Endothelial cell of umbilical vein (primary cell): ENCODE data around the gene IFI6. TPM values are rescaled to one million over a fixed set of nuclear protein-coding genes. Genes with fewer than 3 reads are reported as not detected.
"Not testable (repeated sequence)": the region's sequence is repeated elsewhere in the genome, so short reads cannot be mapped to it uniquely, and the experiment has no call there.

ENCODE experiments used
- BruUV-seq: library from RNA; stranded (reverse); fragments of 400-500 nt; replicated peaks from 2 replicates; lab custom pipeline; 2021; lab: Mats Ljungman, UMichigan
- CTCF ChIA-PET: fragments of 300-600, 350-600 bp; sonication (Branson Sonifier 250); formaldehyde crosslinking; loops from one replicate; lab custom pipeline; 2021; ENCODE audit warnings: antibody characterized with exemption, inconsistent platforms; lab: Charles Lee
- POLR2A ChIA-PET: fragments of 300-600, 350-600 bp; sonication (Branson Sonifier 250); formaldehyde crosslinking; loops from one replicate; lab custom pipeline; 2021; ENCODE audit warnings: antibody characterized with exemption, inconsistent platforms; lab: Charles Lee
- DNase-seq: peaks from one replicate; pipeline ENCODE4 v3.0.0-alpha.2; 2011; ENCODE audit warnings: low read depth, low spot score
- FAIRE-seq: peaks from 2 replicates; lab custom pipeline; 2011; peaks lifted over from hg19 to GRCh38; lab: Jason Lieb, UNC
- H2AFZ ChIP-seq: 2 replicates; pipeline ENCODE4 v1.6.0; 2012; ENCODE audit warnings: low read depth, low read length, control low read depth, inconsistent platforms
- H3K27ac ChIP-seq: 2 replicates; pipeline ENCODE4 v1.5.1; 2011; ENCODE audit warnings: low read depth, mild to moderate bottlenecking, control low read depth, low read length, moderate library complexity; ENCODE audit not compliant: insufficient read depth
- H3K27me3 ChIP-seq, 2 experiments: 2 replicates each; pipeline versions ENCODE4 v1.6.0 to v1.6.1; 2011; ENCODE audit warnings: low read length in 2 of 2, mixed read lengths in 1 of 2; ENCODE audit not compliant: control insufficient read depth in 2 of 2, insufficient read depth in 2 of 2
- H3K36me3 ChIP-seq, 2 experiments: 2 replicates in 1 of 2; 3 replicates in 1 of 2; pipeline ENCODE4 v1.5.1; 2011; ENCODE audit warnings: low read length in 2 of 2, mild to moderate bottlenecking in 1 of 2, moderate library complexity in 1 of 2; ENCODE audit not compliant: control insufficient read depth in 2 of 2, insufficient read depth in 2 of 2; ENCODE audit errors: extremely low read depth in 1 of 2
- H3K4me1 ChIP-seq: 3 replicates; pipeline ENCODE4 v1.5.1; 2011; ENCODE audit warnings: mild to moderate bottlenecking, low read length; ENCODE audit not compliant: control insufficient read depth, insufficient read depth; ENCODE audit errors: extremely low read depth
- H3K4me2 ChIP-seq: 2 replicates; pipeline ENCODE4 v1.6.1; 2011; ENCODE audit warnings: low read length, control low read depth, mixed read lengths; ENCODE audit not compliant: insufficient read depth
- H3K4me3 ChIP-seq, 3 experiments: fragments of 200-600 bp in 1 of 3; sonication (generic), shearing (Covaris generic) in 1 of 3; replicated peaks in 1 of 3; 2 replicates each; pipeline ENCODE4 v1.5.1; 2011 to 2016; ENCODE audit warnings: control low read depth in 3 of 3, low read length in 3 of 3, mild to moderate bottlenecking in 2 of 3, inconsistent platforms in 1 of 3, low read depth in 1 of 3, moderate library complexity in 1 of 3; ENCODE audit not compliant: insufficient read depth in 1 of 3
- H3K79me2 ChIP-seq: 2 replicates; pipeline ENCODE4 v1.6.0; 2012; ENCODE audit warnings: low read length, inconsistent platforms; ENCODE audit not compliant: control insufficient read depth, insufficient read depth
- H3K9ac ChIP-seq: replicated peaks from 2 replicates; pipeline ENCODE3; 2011; ENCODE audit warnings: low read length, control low read depth; ENCODE audit not compliant: insufficient read depth; ENCODE audit errors: extremely low read depth
- H3K9me1 ChIP-seq: replicated peaks from 3 replicates; pipeline ENCODE4 v1.6.0; 2011; ENCODE audit warnings: mild to moderate bottlenecking, low read length; ENCODE audit not compliant: control insufficient read depth, insufficient read depth; ENCODE audit errors: extremely low read depth
- H3K9me3 ChIP-seq: replicated peaks from 2 replicates; pipeline ENCODE4 v1.5.1; 2012; ENCODE audit warnings: low read length, inconsistent platforms; ENCODE audit not compliant: control insufficient read depth, insufficient read depth
- H4K20me1 ChIP-seq: replicated peaks from 2 replicates; pipeline ENCODE3; 2011; ENCODE audit warnings: mild to moderate bottlenecking, low read length; ENCODE audit not compliant: control insufficient read depth, insufficient read depth; ENCODE audit errors: extremely low read depth
- EZH2 ChIP-seq: IDR thresholded peaks from 2 replicates; pipeline ENCODE4 v1.6.1; 2012; ENCODE audit warnings: borderline replicate concordance, low read depth, mild to moderate bottlenecking, moderate library complexity, low read length, inconsistent platforms; ENCODE audit not compliant: severe bottlenecking
- FOS ChIP-seq: IDR thresholded peaks from 2 replicates; pipeline ENCODE4 v1.6.1; 2011; ENCODE audit warnings: mild to moderate bottlenecking, low read length, moderate library complexity, borderline replicate concordance; ENCODE audit not compliant: insufficient read depth
- GATA2 ChIP-seq: IDR thresholded peaks from 2 replicates; pipeline ENCODE4 v1.7.0; 2011; ENCODE audit warnings: low read depth, mild to moderate bottlenecking, moderate library complexity, mixed read lengths, low read length; ENCODE audit not compliant: insufficient read length, insufficient read depth
- MYC ChIP-seq: IDR thresholded peaks from one replicate; pipeline ENCODE4 v1.6.1; 2011; ENCODE audit warnings: mild to moderate bottlenecking, low read depth, low read length
- dilution Hi-C: fragments of 300-500 bp; cut with MboI; formaldehyde crosslinking; loops from one replicate; pipeline ENCODE4 v1.15.0; 2019; ENCODE audit warnings: low sequenced_read_pairs; ENCODE audit not compliant: extremely low pct_ligation_motif_present
- intact Hi-C: fragments of 100-400 bp; cut with micrococcal nuclease; formaldehyde crosslinking; loops from one replicate; pipeline ENCODE4 v1.10.0; 2022
- polyA plus RNA-seq, 4 experiments: library from polyadenylated mRNA; depleted of rRNA in 3 of 4; stranded (reverse) in 3 of 4; unstranded in 1 of 4; fragments of >200 nt; gene quantifications; 2 replicates each; pipeline versions ENCODE4 v1.2.1 to v1.2.3, GENCODE V29; 2011 to 2012; ENCODE audit warnings: missing spikeins in 1 of 4
- total RNA-seq: library from RNA; stranded (reverse); gene quantifications from 2 replicates; pipeline ENCODE4 v1.2.3, GENCODE V29; 2021
- TF ChIP-seq, protein P1 (sequence below): IDR thresholded peaks from 2 replicates; pipeline ENCODE4 v1.6.1; 2011; ENCODE audit not compliant: insufficient read depth, insufficient read length

Gene IFI6
- total and polyA plus RNA-seq, 2 donors (not counting 3 experiments of a cell fraction or from before 2014, with no cell fraction given) = 28.4 to 47.9 TPM

DNA sequence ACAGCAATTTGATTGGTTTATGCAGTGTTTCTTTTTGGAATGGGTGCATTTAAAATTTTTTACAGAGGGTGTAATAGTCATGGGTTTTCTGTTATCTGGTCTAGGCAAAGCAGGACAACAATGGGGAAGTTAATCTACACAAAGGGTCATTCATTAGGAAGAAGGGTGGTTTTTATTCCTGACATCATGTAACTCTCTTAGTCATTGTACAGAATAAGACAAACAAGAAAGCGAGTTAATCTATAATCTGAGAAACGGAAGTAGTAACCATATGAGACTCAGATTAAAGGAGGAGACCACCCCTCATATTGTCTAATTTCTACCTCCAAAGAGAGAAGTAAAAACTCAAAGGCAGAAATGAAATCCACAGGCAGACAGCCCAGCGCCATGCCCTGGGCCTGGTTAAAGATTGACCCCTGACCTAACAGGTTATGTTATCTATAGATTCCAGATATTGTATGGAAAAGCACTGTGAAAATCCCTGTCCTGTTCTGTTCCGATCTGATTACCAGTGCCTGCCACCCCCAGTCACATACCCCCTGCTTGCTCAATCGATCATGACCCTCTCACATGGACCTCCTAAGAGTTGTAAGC is 10.5 kb upstream of the IFI6 start:
- no peak overlapping the region for H3K4me2 ChIP-seq
- ChIA-PET CTCF (no interaction called here), POLR2A (no interaction called here)
- no peaks in the 10 kb centered on the region for H3K9me3 ChIP-seq
- FAIRE-seq (no peak), DNase-seq (no peak)
- H3K79me2 ChIP-seq = no peaks in the 10 kb centered on the region
- H3K27me3 ChIP-seq = peaks cover 4% of the 10 kb centered on the region in 2 experiments
- no peak overlapping the region for H2AFZ ChIP-seq
- no peak overlapping the region for H3K27ac ChIP-seq
- no peaks in the 10 kb centered on the region for H3K36me3 ChIP-seq
- no peaks in the 10 kb centered on the region for H4K20me1 ChIP-seq
- no TSS peak for BruUV-seq
- H3K9me1 ChIP-seq = no peaks in the 10 kb centered on the region
- H3K4me1 ChIP-seq = no peaks in the 10 kb centered on the region
- TF ChIP-seq GATA2 = no peak
- no peak for TF ChIP-seq MYC
- TF ChIP-seq FOS = no peak
- TF ChIP-seq EZH2 = no peak
- TF ChIP-seq, protein P1, sequence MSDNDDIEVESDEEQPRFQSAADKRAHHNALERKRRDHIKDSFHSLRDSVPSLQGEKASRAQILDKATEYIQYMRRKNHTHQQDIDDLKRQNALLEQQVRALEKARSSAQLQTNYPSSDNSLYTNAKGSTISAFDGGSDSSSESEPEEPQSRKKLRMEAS = no peak
- intact Hi-C loops = no loop called here
- dilution Hi-C loops = no loop called here
- H3K9ac ChIP-seq = no peak overlapping the region
- no peak overlapping the region for H3K4me3 ChIP-seq

DNA sequence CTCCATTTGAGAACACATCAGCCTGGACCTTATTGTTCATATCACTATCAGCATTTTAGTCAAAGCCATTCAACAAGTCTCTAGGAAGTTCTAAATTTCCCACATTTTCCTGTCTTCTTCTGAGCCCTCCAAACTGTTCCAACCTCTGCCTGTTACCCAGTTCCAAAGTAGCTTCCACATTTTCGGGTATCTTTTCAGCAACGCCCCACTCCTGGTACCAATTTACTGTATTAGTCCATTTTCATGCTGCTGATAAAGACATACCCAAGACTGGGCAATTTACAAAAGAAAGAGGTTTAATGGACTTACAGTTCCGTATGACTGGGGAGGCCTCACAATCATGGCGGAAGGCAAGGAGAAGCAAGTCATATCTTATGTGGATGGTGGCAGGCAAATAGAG is 9.6 kb upstream of the IFI6 start:
- intact Hi-C loops, H3K9me1 ChIP-seq, H3K4me1 ChIP-seq, FAIRE-seq, H3K27me3 ChIP-seq, dilution Hi-C loops, DNase-seq, H3K9ac ChIP-seq, BruUV-seq, H3K4me2 ChIP-seq, H4K20me1 ChIP-seq, H3K79me2 ChIP-seq, CTCF ChIA-PET, H3K4me3 ChIP-seq, H2AFZ ChIP-seq, H3K36me3 ChIP-seq, H3K27ac ChIP-seq, H3K9me3 ChIP-seq, POLR2A ChIA-PET: not testable (repeated sequence)

DNA sequence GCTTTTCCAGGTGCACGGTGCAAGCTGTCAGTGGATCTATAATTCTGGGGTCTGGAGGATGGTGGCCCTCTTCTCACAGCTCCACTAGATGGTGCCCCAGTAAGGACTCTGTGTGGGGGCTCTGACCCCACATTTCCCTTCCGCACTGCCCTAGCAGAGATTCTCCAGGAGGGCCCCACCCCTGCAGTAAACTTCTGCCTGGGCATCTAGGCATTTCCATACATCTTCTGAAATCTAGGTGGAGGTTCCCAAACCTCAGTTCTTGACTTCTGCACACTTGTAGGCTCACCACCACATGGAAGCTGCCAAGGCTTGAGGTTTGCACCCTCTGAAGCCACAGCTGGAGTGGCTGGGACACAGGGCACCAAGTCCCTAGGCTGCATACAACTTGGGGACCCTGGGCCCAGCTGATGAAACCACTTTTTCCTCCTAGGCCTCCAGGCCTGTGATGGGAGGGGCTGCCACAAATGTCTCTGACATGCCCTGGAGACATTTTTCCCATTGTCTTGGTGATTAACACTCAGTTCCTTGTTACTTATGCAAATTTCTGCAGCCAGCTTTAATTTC is 8.3 kb upstream of the IFI6 start:
- H3K4me3 ChIP-seq, BruUV-seq, dilution Hi-C loops, H3K4me1 ChIP-seq, H3K4me2 ChIP-seq, H3K27me3 ChIP-seq, H3K27ac ChIP-seq, FAIRE-seq, H3K9me3 ChIP-seq, H3K9ac ChIP-seq, H3K36me3 ChIP-seq, H3K9me1 ChIP-seq, H2AFZ ChIP-seq, H4K20me1 ChIP-seq, DNase-seq, H3K79me2 ChIP-seq, POLR2A ChIA-PET, intact Hi-C loops: not testable (repeated sequence)
- CTCF ChIA-PET = interaction anchor here (3.0 kb wide), 1 partner anchor 11 kb away, joined by 10 read pairs; no protein-coding TSS in a partner anchor
